IMR-90 (cell line): ENCODE data around the gene PRCP. TPM values are rescaled to one million over a fixed set of nuclear protein-coding genes. Genes with fewer than 3 reads are reported as not detected.

Experiments used
- ATAC-seq: fragments of 200-7000 bp; cut with Tn5 transposase; 2 replicates; pipeline ENCODE4 v1.9.1; 2020; ENCODE audit warnings: low read depth, mild to moderate bottlenecking, moderate library complexity
- BruUV-seq: library from RNA; stranded (reverse); fragments of 400-500 nt; replicated peaks from 2 replicates; lab custom pipeline; 2021; lab: Mats Ljungman, UMichigan
- CTCF ChIA-PET: fragments of 300-600 bp; formaldehyde crosslinking; extraction: SDS; loops from one replicate; lab custom pipeline; 2021; ENCODE audit warnings: antibody characterized with exemption; lab: Yijun Ruan, JAX
- POLR2A ChIA-PET: fragments of 300-600 bp; sonication (Branson Sonifier 250); formaldehyde crosslinking; loops from one replicate; lab custom pipeline; 2022; ENCODE audit warnings: antibody characterized with exemption; ENCODE audit not compliant: unreplicated experiment; lab: Charles Lee
- DNase-seq: peaks from one replicate; pipeline ENCODE4 v3.0.0; 2013
- H2AFZ ChIP-seq: replicated peaks from 2 replicates; pipeline ENCODE3; 2013; ENCODE audit warnings: low read length, mild to moderate bottlenecking; ENCODE audit not compliant: poor library complexity
- H2AK5ac ChIP-seq: 2 replicates; pipeline ENCODE4 v1.6.1; 2013; ENCODE audit warnings: low read depth, low read length, inconsistent platforms
- H2AK9ac ChIP-seq: replicated peaks from 2 replicates; pipeline ENCODE3; 2013; ENCODE audit warnings: mild to moderate bottlenecking, low read depth, low read length, moderate library complexity; ENCODE audit not compliant: poor library complexity
- H2BK120ac ChIP-seq: 2 replicates; pipeline ENCODE4 v1.6.1; 2013; ENCODE audit warnings: low read depth, low read length, inconsistent platforms
- H2BK15ac ChIP-seq: 3 replicates; pipeline ENCODE4 v1.6.1; 2013; ENCODE audit warnings: low read depth, low read length, inconsistent platforms
- H2BK20ac ChIP-seq: 2 replicates; pipeline ENCODE4 v1.6.1; 2013; ENCODE audit warnings: low read depth, mild to moderate bottlenecking, inconsistent platforms, low read length, moderate library complexity
- H2BK5ac ChIP-seq: 2 replicates; pipeline ENCODE4 v1.6.1; 2013; ENCODE audit warnings: mild to moderate bottlenecking, low read depth, low read length, inconsistent platforms; ENCODE audit not compliant: poor library complexity, severe bottlenecking
- H3K14ac ChIP-seq: replicated peaks from 2 replicates; pipeline ENCODE4 v1.6.1; 2013; ENCODE audit warnings: low read depth, low read length, inconsistent platforms
- H3K18ac ChIP-seq: 2 replicates; pipeline ENCODE4 v1.6.1; 2013; ENCODE audit warnings: low read depth, low read length, control low read depth
- H3K23ac ChIP-seq: 2 replicates; pipeline ENCODE4 v1.6.1; 2013; ENCODE audit warnings: low read depth, low read length, inconsistent platforms
- H3K27ac ChIP-seq: 2 replicates; pipeline ENCODE4 v1.5.1; 2013; ENCODE audit warnings: mild to moderate bottlenecking, control low read depth, low read length; ENCODE audit not compliant: insufficient read depth
- H3K27me3 ChIP-seq: 2 replicates; pipeline ENCODE4 v1.6.1; 2013; ENCODE audit warnings: low read length; ENCODE audit not compliant: control insufficient read depth, insufficient read depth
- H3K36me3 ChIP-seq: 2 replicates; pipeline ENCODE4 v1.6.1; 2013; ENCODE audit warnings: low read length, mixed read lengths; ENCODE audit not compliant: control insufficient read depth, insufficient read depth
- H3K4ac ChIP-seq: 2 replicates; pipeline ENCODE4 v1.6.1; 2013; ENCODE audit warnings: low read depth, low read length, inconsistent platforms
- H3K4me1 ChIP-seq: 2 replicates; pipeline ENCODE4 v1.6.1; 2013; ENCODE audit warnings: low read length, mixed read lengths; ENCODE audit not compliant: control insufficient read depth, insufficient read depth
- H3K4me2 ChIP-seq: 2 replicates; pipeline ENCODE4 v1.6.1; 2013; ENCODE audit warnings: low read depth, mild to moderate bottlenecking, control low read depth, low read length, moderate library complexity
- H3K4me3 ChIP-seq: 2 replicates; pipeline ENCODE4 v1.5.1; 2013; ENCODE audit warnings: low read depth, mild to moderate bottlenecking, control low read depth, low read length, moderate library complexity; ENCODE audit not compliant: insufficient read depth
- H3K56ac ChIP-seq: 2 replicates; pipeline ENCODE4 v1.6.1; 2013; ENCODE audit warnings: low read length, inconsistent platforms; ENCODE audit not compliant: insufficient read depth; ENCODE audit errors: extremely low read depth
- H3K79me1 ChIP-seq, 2 experiments: 2 replicates each; pipeline ENCODE4 v1.6.1; 2013; ENCODE audit warnings: low read length in 2 of 2, inconsistent platforms in 1 of 2, low read depth in 1 of 2
- H3K9ac ChIP-seq: 2 replicates; pipeline ENCODE4 v1.6.1; 2013; ENCODE audit warnings: low read depth, low read length, control low read depth
- H3K9me1 ChIP-seq: 2 replicates; pipeline ENCODE4 v1.6.1; 2013; ENCODE audit warnings: low read length, inconsistent platforms; ENCODE audit not compliant: insufficient read depth
- H3K9me3 ChIP-seq: 2 replicates; pipeline ENCODE4 v1.6.1; 2013; ENCODE audit warnings: low read length; ENCODE audit not compliant: control insufficient read depth, insufficient read depth
- H4K20me1 ChIP-seq: 2 replicates; pipeline ENCODE4 v1.6.1; 2013; ENCODE audit warnings: low read length, inconsistent platforms; ENCODE audit not compliant: insufficient read depth
- H4K5ac ChIP-seq: 2 replicates; pipeline ENCODE4 v1.6.1; 2013; ENCODE audit warnings: mild to moderate bottlenecking, low read depth, low read length, control low read depth
- H4K8ac ChIP-seq, 2 experiments: 2 replicates each; pipeline ENCODE4 v1.6.1; 2013; ENCODE audit warnings: low read depth in 2 of 2, low read length in 2 of 2, control low read depth in 1 of 2, inconsistent platforms in 1 of 2
- H4K91ac ChIP-seq: 2 replicates; pipeline ENCODE4 v1.6.1; 2013; ENCODE audit warnings: low read depth, low read length, inconsistent platforms; ENCODE audit not compliant: insufficient read depth
- BHLHE40 ChIP-seq: fragments of 150-350 bp; IDR thresholded peaks from 2 replicates; pipeline ENCODE4 v1.6.1; 2016; ENCODE audit warnings: mild to moderate bottlenecking, low read depth, low read length
- CEBPB ChIP-seq: IDR thresholded peaks from 2 replicates; pipeline ENCODE4 v1.6.1; 2012; ENCODE audit warnings: low read depth, low read length, improper control_type of control experiment
- CHD1 ChIP-seq: IDR thresholded peaks from 2 replicates; pipeline ENCODE4 v1.6.1; 2012; ENCODE audit warnings: low read depth, low read length, improper control_type of control experiment
- FOS ChIP-seq: fragments of 150-350 bp; IDR thresholded peaks from 2 replicates; pipeline ENCODE4 v1.6.1; 2016; ENCODE audit warnings: low read depth, low read length
- MAFK ChIP-seq: IDR thresholded peaks from 2 replicates; pipeline ENCODE4 v1.6.1; 2012; ENCODE audit warnings: low read depth, low read length, improper control_type of control experiment
- NFE2L2 ChIP-seq: fragments of 150-350 bp; IDR thresholded peaks from 2 replicates; pipeline ENCODE4 v1.6.1; 2016; ENCODE audit warnings: low read depth, mild to moderate bottlenecking, low read length
- RFX5 ChIP-seq: IDR thresholded peaks from 2 replicates; pipeline ENCODE4 v1.8.0; 2012; ENCODE audit warnings: low read depth, mild to moderate bottlenecking, low read length, moderate library complexity
- WGBS, 2 experiments: methylation state at CpG; one replicate each; pipeline versions ENCODE4 v1.1.5 to v1.1.7; 2013; ENCODE audit warnings: missing lambda C conversion rate in 2 of 2; ENCODE audit not compliant: insufficient read length in 1 of 2; ENCODE audit errors: extremely low coverage in 2 of 2; 5-methylcytosine and 5-hydroxymethylcytosine counted together
- dilution Hi-C: fragments of 300-500 bp; cut with HindIII; formaldehyde crosslinking; loops from one replicate; pipeline ENCODE4 v1.14.3; 2018; ENCODE audit warnings: low sequenced_read_pairs; ENCODE audit not compliant: unreplicated experiment
- in situ Hi-C: fragments of 300-500 bp; cut with MboI; formaldehyde crosslinking; loops from 3 replicates; pipeline ENCODE4 v1.14.3; 2019; ENCODE audit warnings: low sequenced_read_pairs, inconsistent platforms, mixed read lengths
- intact Hi-C: fragments of 100-400 bp; cut with micrococcal nuclease; formaldehyde crosslinking; loops from 2 replicates; pipeline ENCODE4 v1.10.0; 2022
- polyA plus RNA-seq, 3 experiments: library from polyadenylated mRNA; depleted of rRNA; stranded (reverse); fragments of >200 nt; gene quantifications; 2 replicates each; pipeline ENCODE4 v1.2.3, GENCODE V29; 2012; ENCODE audit warnings: low replicate concordance in 1 of 3
- total RNA-seq: library from RNA; depleted of rRNA; stranded (reverse); fragments of >200 nt; gene quantifications from 2 replicates; pipeline ENCODE4 v1.2.3, GENCODE V29; 2012

Gene PRCP
- total and polyA plus RNA-seq, 2 of the 4 experiments (the other 2 are of a cell fraction), result 31.7 to 64.9 TPM

DNA sequence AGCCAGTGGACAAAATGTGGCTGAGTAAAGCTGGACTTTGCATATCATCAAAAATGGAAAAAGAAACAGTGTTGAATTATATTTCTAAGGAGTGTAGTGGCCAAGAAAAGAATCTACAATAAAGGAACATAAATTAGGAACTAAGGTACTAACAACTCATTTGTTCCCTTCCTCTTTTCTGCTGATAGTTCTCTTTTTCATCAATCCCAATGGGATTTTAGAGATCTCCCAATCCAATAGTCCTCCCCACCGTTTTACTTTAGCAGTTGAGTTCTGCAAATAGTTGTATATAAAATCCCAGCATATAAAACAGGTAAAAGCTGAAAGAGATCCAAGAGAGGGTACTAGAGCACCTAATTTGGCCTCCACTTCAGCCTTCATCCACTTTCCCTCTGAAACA lies 2.0 kb downstream of the PRCP start:
- H2AFZ ChIP-seq, result no peak overlapping the region
- no peak overlapping the region for H2BK20ac ChIP-seq
- no peak overlapping the region for H3K56ac ChIP-seq
- no peaks in the 10 kb centered on the region for H3K36me3 ChIP-seq
- no peaks in the 10 kb centered on the region for H3K27me3 ChIP-seq
- no peak for ATAC-seq
- no peak overlapping the region for H3K18ac ChIP-seq
- no peak overlapping the region for H3K4ac ChIP-seq
- H3K9ac ChIP-seq, result no peak overlapping the region
- WGBS, 2 experiments, result no CpG with 5 or more reads among the region's 1 CpG
- POLR2A ChIA-PET, result no interaction called here
- H2BK120ac ChIP-seq, result no peak overlapping the region
- CTCF ChIA-PET, result no interaction called here
- H3K79me1 ChIP-seq, result peaks cover 21 to 30% of the 10 kb centered on the region in 2 experiments
- no peak overlapping the region for H3K23ac ChIP-seq
- in situ Hi-C loops, result no loop called here
- intact Hi-C loops, result no loop called here
- TF ChIP-seq RFX5 (no peak), CHD1 (no peak), BHLHE40 (no peak), MAFK (no peak), NFE2L2 (no peak), CEBPB (no peak), FOS (no peak)
- no peaks in the 10 kb centered on the region for H3K9me3 ChIP-seq
- no peak overlapping the region for H2AK5ac ChIP-seq
- H4K5ac ChIP-seq, result no peak overlapping the region
- no peak overlapping the region for H3K14ac ChIP-seq
- 0 out of 2 replicates have a peak, but pooled peaks cover 1% of the 10 kb centered on the region for H3K4me1 ChIP-seq
- no TSS peak for BruUV-seq
- H4K91ac ChIP-seq, result no peak overlapping the region
- H3K27ac ChIP-seq, result no peak overlapping the region
- H2BK15ac ChIP-seq, result no peak overlapping the region
- H2AK9ac ChIP-seq, result no peak overlapping the region
- DNase-seq, result no peak
- no peak overlapping the region for H3K4me2 ChIP-seq
- H3K9me1 ChIP-seq, result 0 out of 2 replicates have a peak, but pooled peaks cover 5% of the 10 kb centered on the region
- H4K20me1 ChIP-seq, result no peaks in the 10 kb centered on the region
- no peak overlapping the region for H2BK5ac ChIP-seq
- H3K4me3 ChIP-seq, result no peak overlapping the region
- no peak overlapping the region for H4K8ac ChIP-seq
- dilution Hi-C loops, result no loop called here
